ENCODE results near the gene RBM42.
"Not testable (repeated sequence)": the region's sequence is repeated elsewhere in the genome, so short reads cannot be mapped to it uniquely, and the experiment has no call there.

RBM42 gene

DNA sequence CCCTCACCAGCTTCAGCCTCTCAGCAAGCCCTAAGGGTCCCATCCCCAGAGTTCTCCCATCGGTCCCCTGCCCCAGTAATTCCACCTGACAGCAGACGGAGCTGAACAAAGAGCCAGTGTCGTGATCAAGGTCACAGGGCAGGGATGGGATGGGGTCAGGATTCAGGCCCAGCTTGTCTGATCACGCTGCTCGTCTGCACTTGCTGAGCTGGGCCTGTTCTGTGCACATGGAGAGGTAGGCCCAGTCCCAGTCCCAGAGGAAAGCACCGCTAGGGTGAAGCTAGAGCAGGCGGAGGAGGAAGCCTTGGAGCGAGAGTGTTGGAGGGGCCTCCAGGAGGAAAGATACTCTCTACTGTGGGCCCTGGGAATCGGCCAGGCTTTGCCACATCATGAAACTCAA, 7.1 kb upstream of the RBM42 start:
- no peak for DNase-seq

DNA sequence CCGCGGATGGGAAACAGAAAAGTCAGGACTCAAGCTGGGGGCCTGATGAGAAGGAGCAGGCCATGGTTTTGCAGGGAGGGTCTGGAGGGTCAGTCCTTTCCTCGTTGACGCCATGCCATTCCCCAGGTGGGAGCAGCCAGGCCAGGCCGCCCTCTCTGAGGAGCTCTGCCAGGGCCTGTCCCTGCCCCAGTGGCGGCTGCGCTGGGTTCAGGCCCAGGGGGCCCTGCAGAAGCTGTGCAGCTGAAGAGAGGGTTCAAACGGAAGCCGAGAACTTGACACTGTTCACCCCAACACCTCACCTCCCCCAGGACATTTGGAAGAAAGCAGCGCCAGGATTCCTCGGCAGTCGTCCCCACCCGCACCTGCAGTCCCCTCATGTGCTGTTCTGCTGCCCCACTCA, 6.1 kb upstream of the RBM42 start:
- no peak for DNase-seq

DNA sequence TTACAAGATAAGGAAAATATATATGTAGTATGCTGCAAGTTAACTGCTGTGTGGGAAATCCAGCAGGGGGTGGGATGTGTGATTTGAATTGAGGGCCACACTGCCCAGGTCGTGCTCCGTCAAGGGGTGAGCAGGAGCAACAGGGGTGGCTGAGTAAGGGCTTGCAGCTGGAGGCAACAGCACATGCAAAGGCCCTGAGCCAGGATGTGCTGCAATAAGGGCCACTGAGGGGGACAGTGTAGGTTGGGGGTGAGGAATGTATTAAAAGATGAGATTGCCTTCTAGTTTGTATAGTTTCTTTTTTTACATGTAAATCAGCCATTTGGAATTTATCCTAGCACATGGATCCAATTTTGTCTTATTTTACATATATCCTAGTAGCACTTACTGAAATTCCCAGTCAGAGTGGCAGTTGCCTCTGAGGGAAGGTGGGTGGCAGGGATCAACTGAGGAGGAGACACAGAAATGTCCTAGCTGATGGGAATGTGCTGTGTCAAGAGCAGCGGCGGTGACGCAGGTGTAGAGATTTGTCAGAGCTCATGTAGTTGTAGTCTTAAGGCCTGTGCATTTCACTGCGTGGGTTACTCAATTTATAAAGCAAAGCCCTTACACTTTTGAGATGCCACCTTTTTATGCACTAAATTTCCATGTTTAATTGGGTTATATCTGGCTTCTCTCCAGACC, 5.4 kb upstream of the RBM42 start:
- DNase-seq, result no peak

DNA sequence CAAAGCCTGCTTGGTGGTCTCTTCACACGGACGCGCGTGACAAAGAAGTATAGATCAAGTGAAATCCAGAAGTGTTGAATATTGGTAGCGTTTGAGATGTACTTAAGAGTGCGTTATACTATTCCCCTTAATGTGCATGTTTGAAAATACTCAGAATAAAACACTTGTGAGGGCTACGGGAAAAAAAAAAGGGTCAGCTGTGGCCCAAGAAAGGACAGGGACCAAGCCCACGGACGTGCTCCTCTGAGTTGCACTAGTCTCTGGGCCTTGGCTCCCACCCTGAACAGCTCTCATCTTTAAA, 622 bp upstream of the RBM42 start:
- no peak for DNase-seq

DNA sequence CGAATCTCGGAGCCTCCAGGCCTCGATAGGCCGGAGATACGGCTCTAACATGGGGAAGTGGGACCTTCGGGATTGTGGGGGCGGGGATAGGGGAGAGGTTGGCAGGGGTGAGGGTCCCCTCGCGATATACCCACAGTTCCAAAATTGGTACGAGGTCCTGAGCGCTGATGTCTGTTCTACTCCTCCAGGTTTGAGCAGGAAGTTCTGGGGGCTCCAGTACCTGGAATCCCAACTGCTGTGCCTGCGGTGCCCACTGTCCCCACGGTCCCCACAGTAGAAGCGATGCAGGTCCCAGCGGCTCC, 447 bp downstream of the RBM42 start:
- no peak for DNase-seq

DNA sequence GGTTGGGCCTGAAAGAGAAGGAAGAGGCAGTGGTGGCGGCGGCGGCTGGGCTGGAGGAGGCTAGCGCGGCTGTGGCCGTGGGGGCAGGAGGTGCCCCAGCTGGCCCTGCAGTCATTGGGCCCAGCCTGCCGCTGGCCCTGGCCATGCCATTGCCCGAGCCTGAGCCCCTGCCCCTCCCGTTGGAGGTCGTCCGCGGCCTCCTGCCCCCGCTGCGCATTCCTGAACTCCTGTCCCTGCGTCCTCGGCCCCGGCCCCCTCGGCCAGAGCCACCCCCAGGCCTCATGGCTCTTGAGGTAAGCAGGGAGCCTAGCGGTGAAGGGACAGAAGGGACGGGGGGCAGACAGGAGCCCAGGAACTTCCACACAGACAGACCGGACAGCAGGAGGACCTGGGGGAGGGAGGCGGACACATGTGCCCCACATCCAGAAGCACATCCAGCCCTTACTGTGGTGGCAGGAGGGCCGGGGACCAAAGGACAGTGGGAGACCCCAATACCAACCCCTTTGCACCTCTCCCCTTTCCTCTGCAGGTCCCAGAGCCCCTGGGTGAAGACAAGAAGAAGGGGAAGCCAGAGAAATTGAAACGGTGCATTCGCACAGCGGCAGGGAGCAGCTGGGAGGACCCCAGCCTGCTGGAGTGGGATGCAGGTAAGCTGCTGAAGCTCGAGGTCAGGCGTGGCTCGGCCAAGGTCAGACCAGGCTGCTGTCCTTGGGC, 5.0 kb downstream of the RBM42 start:
- no peak for DNase-seq

DNA sequence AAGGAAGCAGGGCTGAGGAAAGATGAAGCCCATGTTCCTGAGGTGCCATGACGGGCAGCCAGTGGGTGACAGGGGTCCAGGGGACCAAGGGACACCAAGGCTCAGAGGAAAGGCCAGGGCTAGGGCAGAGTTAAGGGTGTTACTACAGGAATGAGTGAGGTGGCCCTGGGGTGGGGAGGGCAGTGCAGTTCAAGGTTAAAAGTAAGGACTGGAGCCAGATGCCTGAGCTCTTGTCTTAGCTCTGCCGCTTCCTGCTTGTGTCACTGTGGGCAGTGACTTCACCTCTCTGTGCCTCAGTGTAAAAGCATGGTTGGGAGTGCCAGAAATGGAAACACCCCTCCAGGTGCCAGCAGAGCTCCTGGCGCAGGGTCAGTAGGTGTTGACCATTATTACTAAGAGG, 7.8 kb downstream of the RBM42 start:
- no peak for DNase-seq

DNA sequence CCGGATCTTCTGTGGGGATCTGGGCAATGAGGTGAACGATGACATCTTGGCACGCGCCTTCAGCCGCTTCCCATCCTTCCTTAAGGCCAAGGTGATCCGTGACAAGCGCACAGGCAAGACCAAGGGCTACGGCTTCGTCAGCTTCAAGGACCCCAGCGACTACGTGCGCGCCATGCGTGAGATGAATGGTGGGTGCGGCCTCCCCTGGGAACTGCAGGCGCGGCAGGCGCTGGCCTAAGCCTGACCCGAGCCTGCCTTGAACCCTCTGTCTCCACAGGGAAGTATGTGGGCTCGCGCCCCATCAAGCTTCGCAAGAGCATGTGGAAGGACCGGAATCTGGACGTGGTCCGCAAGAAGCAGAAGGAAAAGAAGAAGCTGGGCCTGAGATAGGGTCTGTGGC, 8.3 kb downstream of the RBM42 start:
- DNase-seq, result no peak

DNA sequence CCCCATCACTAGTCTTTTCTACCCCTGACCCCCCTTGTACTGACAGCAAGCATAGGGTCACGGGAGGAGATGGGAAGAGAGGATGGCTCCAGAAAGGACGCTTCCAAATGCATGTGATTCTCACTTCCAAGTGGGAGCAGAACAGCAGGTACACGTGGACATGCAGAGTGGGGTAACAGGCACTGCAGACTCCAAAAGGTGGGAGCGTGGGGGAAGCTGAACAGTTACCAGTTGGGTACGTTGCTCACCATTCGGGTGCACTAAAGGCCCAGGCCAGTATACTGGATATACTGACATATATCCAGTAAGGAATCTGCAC, 10.4 kb downstream of the RBM42 start:
- no peak for DNase-seq

DNA sequence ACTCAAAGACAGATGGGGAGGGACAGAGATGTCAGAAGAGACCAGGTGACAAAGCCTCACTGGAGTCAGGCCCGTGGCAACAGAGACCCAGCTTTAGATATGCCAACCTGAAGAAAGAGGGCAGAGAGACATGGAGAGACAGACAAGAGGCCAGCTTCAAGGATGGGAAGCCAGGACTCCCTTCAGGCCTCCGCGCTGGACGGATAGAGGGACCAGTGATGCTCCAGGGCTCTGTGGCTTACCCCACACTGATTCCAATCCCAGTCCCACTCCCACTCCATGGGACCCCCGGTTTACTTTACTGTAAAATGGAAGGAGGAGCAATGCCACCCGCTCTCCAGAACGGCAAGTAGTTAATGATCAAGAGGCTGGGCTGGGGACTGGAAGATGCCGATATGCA, 11.0 kb downstream of the RBM42 start:
- no peak for DNase-seq

DNA sequence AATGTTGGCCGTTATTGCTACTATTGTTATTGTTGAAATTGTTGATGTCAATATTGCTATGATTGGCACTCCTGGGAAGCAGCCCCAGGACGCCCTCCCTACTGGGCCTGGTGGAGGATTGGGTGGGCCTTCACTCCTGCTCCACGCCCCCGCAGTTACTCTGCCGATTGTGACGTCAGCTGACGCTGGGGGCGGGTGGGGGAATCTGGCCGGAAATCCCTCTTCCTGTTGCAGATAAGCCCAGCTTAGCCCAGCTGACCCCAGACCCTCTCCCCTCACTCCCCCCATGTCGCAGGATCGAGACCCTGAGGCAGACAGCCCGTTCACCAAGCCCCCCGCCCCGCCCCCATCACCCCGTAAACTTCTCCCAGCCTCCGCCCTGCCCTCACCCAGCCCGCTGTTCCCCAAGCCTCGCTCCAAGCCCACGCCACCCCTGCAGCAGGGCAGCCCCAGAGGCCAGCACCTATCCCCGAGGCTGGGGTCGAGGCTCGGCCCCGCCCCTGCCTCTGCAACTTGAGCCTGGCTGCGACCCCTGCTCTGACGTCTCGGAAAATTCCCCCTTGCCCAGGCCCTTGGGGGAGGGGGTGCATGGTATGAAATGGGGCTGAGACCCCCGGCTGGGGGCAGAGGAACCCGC, 12.8 kb downstream of the RBM42 start, which contains the start of gene ETV2:
Gene ETV2 (plus strand): TSS at position 231 of the 637 bp plus-strand sequence. CDS start 716 bp downstream, outside the sequence.
- peak; percentile 58 for DNase-seq

DNA sequence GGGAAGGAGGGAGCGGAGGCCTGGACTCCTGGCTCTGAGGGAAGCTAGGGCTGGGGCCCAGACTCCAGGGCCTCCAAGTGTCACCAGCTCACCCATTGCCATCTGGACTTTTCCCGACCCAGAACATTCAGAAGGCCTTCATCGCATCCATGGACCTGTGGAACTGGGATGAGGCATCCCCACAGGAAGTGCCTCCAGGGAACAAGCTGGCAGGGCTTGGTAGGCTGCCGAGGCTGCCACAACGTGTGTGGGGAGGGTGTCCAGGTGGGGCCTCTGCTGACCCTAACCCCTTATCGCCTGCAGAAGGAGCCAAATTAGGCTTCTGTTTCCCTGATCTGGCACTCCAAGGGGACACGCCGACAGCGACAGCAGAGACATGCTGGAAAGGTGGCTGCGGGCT, 13.5 kb downstream of the RBM42 start:
- no peak for DNase-seq

DNA sequence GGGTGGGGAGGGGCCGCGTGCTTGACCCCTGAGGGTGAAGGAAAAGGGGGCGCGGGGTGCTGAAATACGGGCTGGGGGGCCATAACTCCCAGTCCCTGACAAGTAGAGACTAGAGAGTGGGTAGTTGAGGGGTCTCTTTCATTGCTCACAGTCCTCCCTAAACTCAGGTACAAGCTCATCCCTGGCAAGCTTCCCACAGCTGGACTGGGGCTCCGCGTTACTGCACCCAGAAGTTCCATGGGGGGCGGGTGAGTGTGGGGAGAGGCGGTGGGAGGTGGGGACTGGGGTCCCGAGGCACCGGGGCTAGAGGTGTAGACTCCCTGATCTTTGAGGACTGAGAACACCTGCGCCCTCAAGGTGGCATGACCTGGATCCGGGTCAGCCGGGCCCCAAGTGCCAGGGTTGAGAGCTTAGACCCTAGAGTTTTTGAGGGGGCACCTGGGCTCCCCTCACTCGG, 14.0 kb downstream of the RBM42 start:
- no peak for DNase-seq

DNA sequence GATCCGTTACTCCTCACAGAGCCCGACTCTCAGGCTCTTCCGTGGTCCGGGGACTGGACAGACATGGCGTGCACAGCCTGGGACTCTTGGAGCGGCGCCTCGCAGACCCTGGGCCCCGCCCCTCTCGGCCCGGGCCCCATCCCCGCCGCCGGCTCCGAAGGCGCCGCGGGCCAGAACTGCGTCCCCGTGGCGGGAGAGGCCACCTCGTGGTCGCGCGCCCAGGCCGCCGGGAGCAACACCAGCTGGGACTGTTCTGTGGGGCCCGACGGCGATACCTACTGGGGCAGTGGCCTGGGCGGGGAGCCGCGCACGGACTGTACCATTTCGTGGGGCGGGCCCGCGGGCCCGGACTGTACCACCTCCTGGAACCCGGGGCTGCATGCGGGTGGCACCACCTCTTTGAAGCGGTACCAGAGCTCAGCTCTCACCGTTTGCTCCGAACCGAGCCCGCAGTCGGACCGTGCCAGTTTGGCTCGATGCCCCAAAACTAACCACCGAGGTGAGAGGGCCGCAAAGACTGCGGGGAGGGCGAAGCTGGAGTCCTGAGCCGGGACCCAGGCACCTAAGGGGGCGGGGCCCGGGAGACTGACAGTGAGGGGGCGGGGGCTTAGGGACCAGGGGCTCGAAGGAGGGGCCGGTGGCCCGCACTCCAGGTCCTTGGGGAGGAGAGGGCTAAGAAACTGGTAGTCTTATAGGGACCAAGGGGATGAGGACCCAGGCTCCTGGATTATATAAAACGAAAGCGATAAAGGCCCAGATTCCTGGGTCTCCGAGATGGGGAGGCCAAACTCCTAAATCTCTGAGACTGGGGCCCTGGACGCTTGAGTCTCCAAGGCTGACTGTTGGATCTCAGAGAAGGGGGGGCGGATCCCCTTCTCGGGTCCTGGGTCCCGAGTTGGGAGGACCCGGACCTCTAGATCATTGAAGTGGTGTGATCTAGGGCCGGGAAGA, 14.7 kb downstream of the RBM42 start:
- DNase-seq, result peak; percentile 87

DNA sequence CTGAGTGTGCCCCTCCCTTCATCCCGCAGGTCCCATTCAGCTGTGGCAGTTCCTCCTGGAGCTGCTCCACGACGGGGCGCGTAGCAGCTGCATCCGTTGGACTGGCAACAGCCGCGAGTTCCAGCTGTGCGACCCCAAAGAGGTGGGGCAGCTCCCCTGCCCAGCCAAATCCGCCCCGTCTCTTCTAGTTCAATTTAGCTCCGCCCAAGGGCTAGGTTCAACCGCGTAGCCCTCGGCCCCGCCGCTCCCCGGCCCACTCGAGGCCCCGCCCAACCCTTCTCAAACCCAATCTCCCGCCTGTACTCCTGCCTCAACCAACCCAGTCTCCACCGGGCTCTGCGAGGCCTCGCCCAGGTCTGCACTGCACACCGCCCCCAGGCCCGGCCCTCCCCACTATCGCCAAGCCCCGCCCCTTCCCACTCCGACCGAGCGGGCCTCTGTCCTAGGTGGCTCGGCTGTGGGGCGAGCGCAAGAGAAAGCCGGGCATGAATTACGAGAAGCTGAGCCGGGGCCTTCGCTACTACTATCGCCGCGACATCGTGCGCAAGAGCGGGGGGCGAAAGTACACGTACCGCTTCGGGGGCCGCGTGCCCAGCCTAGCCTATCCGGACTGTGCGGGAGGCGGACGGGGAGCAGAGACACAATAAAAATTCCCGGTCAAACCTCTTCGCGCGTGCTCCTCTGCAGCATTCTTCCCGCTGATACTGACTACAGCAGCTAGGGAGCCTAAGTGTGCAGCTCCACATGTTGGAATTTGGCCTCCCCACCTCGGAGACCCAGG, 15.6 kb downstream of the RBM42 start:
- DNase-seq, result peak; percentile 98

DNA sequence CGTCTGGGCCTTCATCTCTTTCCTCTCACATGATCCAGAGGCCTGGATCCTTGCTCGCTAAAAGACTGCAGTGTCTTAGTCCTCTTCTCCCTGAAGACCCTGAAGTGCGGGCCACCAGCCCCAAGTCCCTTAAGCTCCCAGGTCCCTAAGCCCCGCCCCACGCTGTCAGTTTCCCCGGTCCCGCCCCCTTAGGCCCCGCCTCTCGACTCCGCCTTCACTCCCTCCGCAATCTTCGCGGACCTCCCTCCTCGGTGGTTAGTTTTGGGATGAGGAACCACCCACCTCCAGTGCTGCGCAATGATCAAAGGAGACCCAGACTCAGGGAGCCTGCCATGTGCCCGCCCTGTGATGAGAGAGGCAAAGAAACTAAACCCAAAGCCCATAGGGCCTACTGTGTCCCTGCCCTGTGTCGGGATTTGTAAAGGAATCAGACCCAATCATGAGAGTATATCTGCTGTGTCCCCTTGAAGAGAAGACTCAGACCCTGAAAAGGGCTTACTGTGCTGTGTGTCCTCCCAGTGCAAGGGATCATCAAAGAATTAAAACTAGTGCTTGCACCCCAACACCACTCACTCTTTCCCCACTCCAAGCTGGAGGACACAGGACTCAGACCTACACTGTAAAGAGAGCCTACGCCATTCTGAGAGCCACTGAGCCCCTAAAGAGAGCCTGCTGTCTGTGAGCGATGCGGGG, 16.3 kb downstream of the RBM42 start:
- DNase-seq, result peak; percentile 94

DNA sequence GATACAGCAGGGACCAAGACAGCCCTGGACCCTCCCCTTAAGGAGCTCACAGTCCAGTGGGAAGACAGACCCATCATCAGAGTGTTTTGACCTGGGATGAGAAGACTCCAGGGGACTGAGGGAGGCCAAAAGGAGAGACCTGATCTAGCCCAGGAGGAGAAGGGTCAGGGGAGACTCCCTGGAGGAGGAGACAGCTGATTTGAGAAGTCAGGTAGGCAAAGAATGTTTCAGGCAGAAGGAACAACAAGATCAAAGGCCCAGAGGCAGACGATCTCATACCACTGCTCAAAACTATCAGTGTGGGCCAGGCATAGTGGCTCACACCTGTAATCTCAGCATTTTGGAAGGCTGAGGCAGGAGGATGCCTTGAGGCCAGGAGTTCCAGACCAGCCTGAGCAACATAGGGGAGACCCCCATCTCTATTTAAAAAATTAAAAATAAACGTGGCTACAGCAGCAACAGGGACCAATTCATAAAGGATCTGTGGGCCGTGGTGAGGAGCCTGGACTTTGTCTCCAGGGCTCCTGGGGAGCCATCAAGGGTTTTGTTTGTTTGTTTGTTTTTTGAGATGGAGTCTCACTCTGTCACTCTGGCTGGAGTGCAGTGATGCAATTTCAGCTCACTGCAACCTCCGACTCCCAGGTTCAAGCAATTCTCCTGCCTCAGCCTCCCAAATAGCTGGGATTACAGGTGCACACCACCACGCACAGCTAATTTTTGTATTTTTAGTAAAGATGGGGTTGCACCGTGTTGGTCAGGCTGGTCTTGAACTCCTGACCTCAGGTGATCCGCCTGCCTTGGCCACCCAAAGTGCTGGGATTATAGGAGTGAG, 17.1 kb downstream of the RBM42 start:
- no peak for DNase-seq

DNA sequence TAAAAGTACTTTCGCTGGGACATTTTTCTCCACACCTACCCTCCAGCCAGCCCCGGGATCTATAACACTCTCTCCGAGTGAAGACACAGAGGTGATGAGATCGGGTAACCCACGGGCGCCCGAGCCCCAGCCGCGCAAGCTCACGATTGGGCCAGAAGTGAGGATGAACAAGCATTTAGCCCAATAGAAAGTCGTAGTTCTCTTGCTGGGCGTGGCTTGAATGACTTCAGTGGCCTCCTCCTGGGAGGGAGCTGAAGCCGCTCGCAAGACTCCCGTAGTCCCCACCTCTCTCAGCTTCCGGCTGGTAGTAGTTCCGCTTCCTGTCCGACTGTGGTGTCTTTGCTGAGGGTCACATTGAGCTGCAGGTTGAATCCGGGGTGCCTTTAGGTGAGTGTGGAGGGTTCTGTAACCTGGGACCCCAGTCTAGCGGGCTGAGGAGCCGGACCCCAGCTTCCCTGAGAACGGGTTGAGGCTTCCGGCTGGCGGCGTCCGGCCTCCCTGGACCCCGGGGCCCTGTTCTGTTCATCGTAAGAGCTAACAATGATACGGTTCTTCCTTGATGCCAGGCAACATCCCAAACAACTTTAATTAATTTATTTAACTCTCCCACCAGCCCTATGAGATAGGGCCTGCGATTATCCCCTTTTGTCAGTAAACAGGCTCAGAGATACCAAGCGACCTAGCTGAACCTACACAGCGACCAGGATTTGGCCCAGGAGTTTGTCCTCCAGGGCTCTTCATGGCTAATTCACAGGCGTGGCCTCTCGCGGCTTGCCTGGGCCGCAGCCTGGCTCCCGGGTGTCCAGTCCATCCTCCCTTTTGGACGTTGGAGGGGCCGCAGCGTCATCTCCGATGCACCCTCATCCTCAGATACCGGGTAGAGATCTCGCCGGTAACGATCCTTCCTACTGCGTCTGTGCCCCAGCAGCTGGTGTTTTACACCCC, 19.5 kb downstream of the RBM42 start, which contains the start of gene COX6B1:
Gene COX6B1 (plus strand): TSS at position 307 of the 945 bp plus-strand sequence. CDS start 2,921 bp downstream, outside the sequence.
- DNase-seq, result peak; percentile 96

DNA sequence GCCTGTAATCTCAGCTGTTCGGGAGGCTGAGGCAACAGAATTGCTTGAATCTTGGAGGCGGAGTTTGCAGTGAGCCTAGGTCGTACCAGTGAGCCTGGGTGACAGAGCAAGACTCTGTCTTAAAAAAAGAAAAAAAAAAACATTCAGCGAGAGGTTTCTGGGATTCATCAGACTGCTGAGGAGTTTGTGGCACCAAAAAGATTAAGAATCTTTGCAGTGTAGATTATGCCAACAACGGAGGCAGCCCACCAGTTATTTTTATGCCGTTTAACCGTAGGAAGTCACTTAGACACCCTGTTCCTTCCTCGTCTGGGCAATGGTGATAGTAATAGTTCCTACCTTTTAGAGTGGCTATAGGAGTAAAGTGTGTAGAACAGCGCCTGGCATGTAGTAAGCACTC, 21.7 kb downstream of the RBM42 start:
- DNase-seq, result no peak

DNA sequence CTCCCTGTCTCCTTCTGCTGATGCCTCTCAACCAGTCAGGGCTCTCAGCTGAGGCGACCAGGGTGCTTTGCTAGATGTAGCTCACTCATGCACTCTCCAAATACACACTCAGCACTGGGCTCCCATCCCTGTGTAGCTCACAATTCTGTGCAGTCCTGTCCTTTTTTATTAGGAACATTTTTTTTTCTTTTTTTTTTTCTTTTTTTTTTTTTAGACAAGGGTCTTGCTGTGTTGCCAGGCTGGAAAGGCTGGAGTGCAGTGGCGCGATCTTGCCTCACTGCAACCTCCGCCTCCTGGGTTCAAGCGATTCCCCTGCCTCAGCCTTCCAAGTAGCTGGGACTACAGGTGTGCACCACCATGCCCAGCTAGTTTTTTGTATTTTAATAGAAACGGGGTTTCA, 26.0 kb downstream of the RBM42 start:
- DNase-seq, result not testable (repeated sequence)
